ENCODE results near the gene TBXAS1. TPM values are rescaled to one million over a fixed set of nuclear protein-coding genes. Genes with fewer than 3 reads are reported as not detected.

Gene TBXAS1
- total RNA-seq, 1 donor from 2014 or later = 9.9 TPM

DNA sequence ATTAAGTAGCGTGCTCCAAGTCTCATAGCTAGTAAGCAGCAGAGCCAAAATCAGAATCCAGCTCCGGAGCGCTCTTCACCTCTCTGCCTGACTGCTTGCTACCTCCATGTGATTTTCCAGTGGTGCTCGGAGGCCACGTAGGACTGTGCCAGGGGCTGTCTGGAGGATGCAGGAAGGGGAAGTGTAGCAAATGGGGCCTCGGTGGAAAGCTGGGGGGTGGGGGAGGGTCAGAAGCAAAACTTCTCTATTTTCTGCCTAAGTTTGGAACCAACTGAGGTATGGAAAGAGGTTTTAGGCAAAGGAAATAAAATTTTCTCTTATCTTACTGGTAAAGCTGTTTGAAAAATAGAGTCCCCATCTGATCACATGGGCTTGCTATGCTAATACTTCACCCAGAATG, 108.7 kb downstream of the TBXAS1 start:
- H3K4me1 ChIP-seq (ENCODE audit: control insufficient read depth in 3 of 3, insufficient read depth in 3 of 3, low read length in 3 of 3) = no peaks in the 10 kb centered on the region
- no peaks in the 10 kb centered on the region for H3K36me3 ChIP-seq (ENCODE audit: control insufficient read depth in 3 of 3, insufficient read depth in 3 of 3, low read length in 3 of 3)
- peaks cover 0 to 5% (median 0%) of the 10 kb centered on the region in 3 donors for H3K27me3 ChIP-seq (ENCODE audit: control insufficient read depth in 3 of 3, insufficient read depth in 3 of 3, low read length in 3 of 3)
- H3K9me3 ChIP-seq (ENCODE audit: control insufficient read depth in 3 of 3, low read length in 3 of 3) = no peaks in the 10 kb centered on the region
- no peak overlapping the region for H3K27ac ChIP-seq (ENCODE audit: low read depth, low read length)
- no peak overlapping the region for H3K9ac ChIP-seq (ENCODE audit: low read depth in 1 of 3, low read length in 3 of 3)
- H3K4me3 ChIP-seq (ENCODE audit: low read length in 3 of 3) = no peak overlapping the region

GRCh38 chr7:139940866-139941265, 111.8 kb downstream of the TBXAS1 start:
- no peak overlapping the region for H3K9ac ChIP-seq (ENCODE audit: low read depth in 1 of 3, low read length in 3 of 3)
- no peak overlapping the region for H3K27ac ChIP-seq (ENCODE audit: low read depth, low read length)
- no peak overlapping the region for H3K4me3 ChIP-seq (ENCODE audit: low read length in 3 of 3)
- H3K36me3 ChIP-seq (ENCODE audit: control insufficient read depth in 3 of 3, insufficient read depth in 3 of 3, low read length in 3 of 3) = peaks cover 0 to 2% (median 0%) of the 10 kb centered on the region in 3 donors
- no peaks in the 10 kb centered on the region for H3K4me1 ChIP-seq (ENCODE audit: control insufficient read depth in 3 of 3, insufficient read depth in 3 of 3, low read length in 3 of 3)
- peaks cover 3 to 6% (median 5%) of the 10 kb centered on the region in 3 donors for H3K27me3 ChIP-seq (ENCODE audit: control insufficient read depth in 3 of 3, insufficient read depth in 3 of 3, low read length in 3 of 3)
- peaks cover 0 to 4% (median 3%) of the 10 kb centered on the region in 3 donors for H3K9me3 ChIP-seq (ENCODE audit: control insufficient read depth in 3 of 3, low read length in 3 of 3)

DNA sequence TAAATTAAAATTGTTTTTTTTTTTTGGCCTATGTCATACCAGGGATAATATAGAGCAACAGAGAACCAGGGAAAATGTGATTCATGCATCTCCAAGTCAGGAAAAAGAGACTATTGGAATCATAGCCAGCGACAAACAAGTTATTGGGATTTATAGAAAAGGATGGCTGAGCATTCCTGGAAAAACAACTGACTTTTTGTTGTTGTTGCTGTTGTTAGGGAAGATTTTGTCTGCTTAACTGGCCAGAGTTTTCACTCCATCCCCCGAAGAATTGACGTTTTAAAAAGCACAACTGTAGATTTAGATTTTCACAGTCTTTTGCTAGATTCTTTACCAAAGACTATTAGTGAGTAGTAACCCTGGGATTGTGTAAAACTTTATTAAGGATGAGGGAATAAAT, 112.4 kb downstream of the TBXAS1 start:
- H3K4me1 ChIP-seq (ENCODE audit: control insufficient read depth in 3 of 3, insufficient read depth in 3 of 3, low read length in 3 of 3) = no peaks in the 10 kb centered on the region
- peaks cover 4 to 6% (median 5%) of the 10 kb centered on the region in 3 donors for H3K27me3 ChIP-seq (ENCODE audit: control insufficient read depth in 3 of 3, insufficient read depth in 3 of 3, low read length in 3 of 3)
- H3K9ac ChIP-seq (ENCODE audit: low read depth in 1 of 3, low read length in 3 of 3) = no peak overlapping the region
- H3K4me3 ChIP-seq (ENCODE audit: low read length in 3 of 3) = no peak overlapping the region
- peaks cover 0 to 2% (median 0%) of the 10 kb centered on the region in 3 donors for H3K36me3 ChIP-seq (ENCODE audit: control insufficient read depth in 3 of 3, insufficient read depth in 3 of 3, low read length in 3 of 3)
- peaks cover 0 to 4% (median 3%) of the 10 kb centered on the region in 3 donors for H3K9me3 ChIP-seq (ENCODE audit: control insufficient read depth in 3 of 3, low read length in 3 of 3)
- H3K27ac ChIP-seq (ENCODE audit: low read depth, low read length) = no peak overlapping the region

GRCh38 chr7:139941866-139942265, 112.8 kb downstream of the TBXAS1 start:
- Histone ChIP-seq H3K4me3 (ENCODE audit: low read length in 3 of 3) (no peak overlapping the region), H3K27me3 (ENCODE audit: control insufficient read depth in 3 of 3, insufficient read depth in 3 of 3, low read length in 3 of 3) (peaks cover 5 to 6% (median 5%) of the 10 kb centered on the region in 3 donors), H3K27ac (ENCODE audit: low read depth, low read length) (no peak overlapping the region), H3K9me3 (ENCODE audit: control insufficient read depth in 3 of 3, low read length in 3 of 3) (peaks cover 0 to 4% (median 3%) of the 10 kb centered on the region in 3 donors), H3K36me3 (ENCODE audit: control insufficient read depth in 3 of 3, insufficient read depth in 3 of 3, low read length in 3 of 3) (peaks cover 0 to 2% (median 0%) of the 10 kb centered on the region in 3 donors), H3K9ac (ENCODE audit: low read depth in 1 of 3, low read length in 3 of 3) (no peak overlapping the region), H3K4me1 (ENCODE audit: control insufficient read depth in 3 of 3, insufficient read depth in 3 of 3, low read length in 3 of 3) (no peaks in the 10 kb centered on the region)

- peaks cover 5 to 6% (median 5%) of the 10 kb centered on the region in 3 donors for H3K27me3 ChIP-seq (ENCODE audit: control insufficient read depth in 3 of 3, insufficient read depth in 3 of 3, low read length in 3 of 3)
- peaks cover 0 to 2% (median 0%) of the 10 kb centered on the region in 3 donors for H3K36me3 ChIP-seq (ENCODE audit: control insufficient read depth in 3 of 3, insufficient read depth in 3 of 3, low read length in 3 of 3)
- H3K9me3 ChIP-seq (ENCODE audit: control insufficient read depth in 3 of 3, low read length in 3 of 3) = peaks cover 0 to 5% (median 4%) of the 10 kb centered on the region in 3 donors
- H3K9ac ChIP-seq (ENCODE audit: low read depth in 1 of 3, low read length in 3 of 3) = no peak overlapping the region
- no peak overlapping the region for H3K27ac ChIP-seq (ENCODE audit: low read depth, low read length)
- H3K4me3 ChIP-seq (ENCODE audit: low read length in 3 of 3) = no peak overlapping the region
- no peaks in the 10 kb centered on the region for H3K4me1 ChIP-seq (ENCODE audit: control insufficient read depth in 3 of 3, insufficient read depth in 3 of 3, low read length in 3 of 3)
Measured at GRCh38 chr7:139942636-139943035, 113.6 kb downstream of the TBXAS1 start.

GRCh38 chr7:139943401-139943800, 114.3 kb downstream of the TBXAS1 start:
- Histone ChIP-seq H3K9me3 (ENCODE audit: control insufficient read depth in 3 of 3, low read length in 3 of 3) (peaks cover 0 to 5% (median 4%) of the 10 kb centered on the region in 3 donors), H3K27ac (ENCODE audit: low read depth, low read length) (no peak overlapping the region), H3K36me3 (ENCODE audit: control insufficient read depth in 3 of 3, insufficient read depth in 3 of 3, low read length in 3 of 3) (peaks cover 0 to 2% (median 0%) of the 10 kb centered on the region in 3 donors), H3K9ac (ENCODE audit: low read depth in 1 of 3, low read length in 3 of 3) (no peak overlapping the region), H3K4me3 (ENCODE audit: low read length in 3 of 3) (no peak overlapping the region), H3K27me3 (ENCODE audit: control insufficient read depth in 3 of 3, insufficient read depth in 3 of 3, low read length in 3 of 3) (peaks cover 5 to 6% (median 5%) of the 10 kb centered on the region in 3 donors), H3K4me1 (ENCODE audit: control insufficient read depth in 3 of 3, insufficient read depth in 3 of 3, low read length in 3 of 3) (no peaks in the 10 kb centered on the region)

DNA sequence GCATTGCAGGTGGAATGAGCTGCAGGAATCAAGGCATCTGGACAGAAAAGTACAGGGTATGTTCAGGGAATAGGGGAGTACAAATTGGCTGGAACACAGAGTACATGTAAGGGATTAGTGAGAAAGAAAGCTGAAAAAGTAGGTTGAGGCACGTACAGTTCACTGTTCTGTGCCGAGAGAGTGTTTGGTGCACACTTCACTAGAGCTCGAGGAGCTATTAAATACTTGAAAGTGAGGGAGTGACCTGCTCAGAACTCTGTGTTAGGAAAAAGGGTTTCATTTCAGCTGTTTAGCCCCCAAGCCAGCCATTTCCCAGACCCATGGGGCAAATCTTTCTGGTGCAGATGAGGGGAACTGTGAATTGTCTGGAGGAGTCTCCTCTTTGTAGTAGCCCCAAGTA, 115.2 kb downstream of the TBXAS1 start:
- no peak overlapping the region for H3K27ac ChIP-seq (ENCODE audit: low read depth, low read length)
- peaks cover 0 to 2% (median 0%) of the 10 kb centered on the region in 3 donors for H3K36me3 ChIP-seq (ENCODE audit: control insufficient read depth in 3 of 3, insufficient read depth in 3 of 3, low read length in 3 of 3)
- peaks cover 0 to 5% (median 4%) of the 10 kb centered on the region in 3 donors for H3K9me3 ChIP-seq (ENCODE audit: control insufficient read depth in 3 of 3, low read length in 3 of 3)
- no peaks in the 10 kb centered on the region for H3K4me1 ChIP-seq (ENCODE audit: control insufficient read depth in 3 of 3, insufficient read depth in 3 of 3, low read length in 3 of 3)
- peaks cover 5 to 6% (median 5%) of the 10 kb centered on the region in 3 donors for H3K27me3 ChIP-seq (ENCODE audit: control insufficient read depth in 3 of 3, insufficient read depth in 3 of 3, low read length in 3 of 3)
- no peak overlapping the region for H3K4me3 ChIP-seq (ENCODE audit: low read length in 3 of 3)
- no peak overlapping the region for H3K9ac ChIP-seq (ENCODE audit: low read depth in 1 of 3, low read length in 3 of 3)

DNA sequence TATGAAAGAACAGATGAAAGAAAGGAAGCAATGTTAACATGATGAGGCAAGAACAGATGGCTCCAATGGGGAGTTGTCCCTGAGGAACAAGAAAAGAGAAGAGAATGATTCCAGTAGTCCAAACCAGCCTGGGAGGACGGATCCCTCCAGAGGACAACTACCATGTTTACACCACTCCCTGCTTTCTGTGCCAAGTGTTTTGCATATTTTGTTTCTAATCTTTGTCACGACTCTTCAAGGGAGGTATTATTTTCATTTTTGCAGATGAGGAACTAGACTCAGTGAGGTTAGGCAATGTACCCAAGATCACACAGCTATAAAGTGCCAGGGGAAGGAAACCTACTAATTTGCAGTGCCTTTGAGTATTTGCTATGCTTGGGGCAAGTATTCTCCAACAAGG, 117.5 kb downstream of the TBXAS1 start:
- H3K4me1 ChIP-seq (ENCODE audit: control insufficient read depth in 3 of 3, insufficient read depth in 3 of 3, low read length in 3 of 3) = no peaks in the 10 kb centered on the region
- H3K4me3 ChIP-seq (ENCODE audit: low read length in 3 of 3) = no peak overlapping the region
- H3K27me3 ChIP-seq (ENCODE audit: control insufficient read depth in 3 of 3, insufficient read depth in 3 of 3, low read length in 3 of 3) = peaks cover 0 to 6% (median 5%) of the 10 kb centered on the region in 3 donors
- H3K9me3 ChIP-seq (ENCODE audit: control insufficient read depth in 3 of 3, low read length in 3 of 3) = peaks cover 0 to 5% (median 4%) of the 10 kb centered on the region in 3 donors
- peaks cover 0 to 2% (median 0%) of the 10 kb centered on the region in 3 donors for H3K36me3 ChIP-seq (ENCODE audit: control insufficient read depth in 3 of 3, insufficient read depth in 3 of 3, low read length in 3 of 3)
- H3K27ac ChIP-seq (ENCODE audit: low read depth, low read length) = no peak overlapping the region
- no peak overlapping the region for H3K9ac ChIP-seq (ENCODE audit: low read depth in 1 of 3, low read length in 3 of 3)

DNA sequence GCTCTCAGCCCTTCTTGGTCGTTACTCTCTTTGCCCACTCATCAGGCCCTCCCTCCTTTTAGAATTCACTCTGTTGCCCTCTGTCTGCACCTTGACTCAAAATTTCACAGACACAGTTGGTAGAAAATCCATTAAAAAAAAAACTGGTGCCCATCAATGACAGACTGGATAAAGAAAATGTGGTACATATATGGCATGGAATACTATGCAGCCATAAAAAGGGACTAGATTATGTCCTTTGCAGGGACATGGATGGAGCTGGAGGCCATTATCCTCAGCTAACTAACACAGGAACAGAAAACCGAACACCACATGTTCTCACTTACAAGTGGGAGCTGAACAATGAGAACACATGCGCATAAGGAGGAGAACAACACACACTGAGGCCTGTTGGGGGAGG, 118.0 kb downstream of the TBXAS1 start:
- Histone ChIP-seq H3K9me3 (ENCODE audit: control insufficient read depth in 3 of 3, low read length in 3 of 3) (peaks cover 0 to 5% (median 4%) of the 10 kb centered on the region in 3 donors), H3K4me3 (ENCODE audit: low read length in 3 of 3) (no peak overlapping the region)

DNA sequence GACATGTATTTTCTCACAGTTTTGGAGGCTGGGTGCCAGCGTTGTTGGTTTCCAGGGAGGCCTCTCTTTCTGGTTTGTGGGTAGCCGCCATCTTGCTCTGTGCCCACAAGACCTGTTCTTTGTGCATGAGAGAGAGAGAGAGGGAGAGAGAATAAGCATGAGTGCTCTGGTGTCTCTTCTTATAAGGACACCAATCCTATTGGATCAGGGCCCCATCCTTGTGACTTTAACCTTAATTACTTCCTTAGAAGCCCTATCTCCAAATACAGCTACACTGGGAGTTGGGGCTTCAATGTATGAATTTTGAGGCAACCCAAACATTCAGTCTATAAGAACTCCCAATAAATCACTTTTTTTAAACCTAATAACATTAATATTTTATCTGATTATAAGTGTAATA, 119.1 kb downstream of the TBXAS1 start:
- Histone ChIP-seq H3K36me3 (ENCODE audit: control insufficient read depth in 3 of 3, insufficient read depth in 3 of 3, low read length in 3 of 3) (peaks cover 0 to 2% (median 0%) of the 10 kb centered on the region in 3 donors), H3K27ac (ENCODE audit: low read depth, low read length) (no peak overlapping the region), H3K27me3 (ENCODE audit: control insufficient read depth in 3 of 3, insufficient read depth in 3 of 3, low read length in 3 of 3) (peaks cover 0 to 6% (median 5%) of the 10 kb centered on the region in 3 donors), H3K9me3 (ENCODE audit: control insufficient read depth in 3 of 3, low read length in 3 of 3) (peaks cover 0 to 5% (median 4%) of the 10 kb centered on the region in 3 donors), H3K4me3 (ENCODE audit: low read length in 3 of 3) (no peak overlapping the region), H3K4me1 (ENCODE audit: control insufficient read depth in 3 of 3, insufficient read depth in 3 of 3, low read length in 3 of 3) (no peaks in the 10 kb centered on the region), H3K9ac (ENCODE audit: low read depth in 1 of 3, low read length in 3 of 3) (no peak overlapping the region)

More for the DNA sequence above, 118.0 kb downstream of the TBXAS1 start:
- Histone ChIP-seq H3K4me1 (ENCODE audit: control insufficient read depth in 3 of 3, insufficient read depth in 3 of 3, low read length in 3 of 3) (no peaks in the 10 kb centered on the region), H3K27me3 (ENCODE audit: control insufficient read depth in 3 of 3, insufficient read depth in 3 of 3, low read length in 3 of 3) (peaks cover 0 to 6% (median 5%) of the 10 kb centered on the region in 3 donors), H3K9ac (ENCODE audit: low read depth in 1 of 3, low read length in 3 of 3) (no peak overlapping the region), H3K36me3 (ENCODE audit: control insufficient read depth in 3 of 3, insufficient read depth in 3 of 3, low read length in 3 of 3) (peaks cover 0 to 2% (median 0%) of the 10 kb centered on the region in 3 donors), H3K27ac (ENCODE audit: low read depth, low read length) (no peak overlapping the region)
